Activated CD4-positive, alpha-beta T cell treated with anti-CD3 and anti-CD28 coated beads, Interleukin-2, amount 10 ng/mL, durations not matched to agents 24 days and 14 days (primary cell): ENCODE measurements around the gene SMIM30. TPM values are rescaled to one million over a fixed set of nuclear protein-coding genes. Genes with fewer than 3 reads are reported as not detected.

Experiments
- DNase-seq: peaks from one replicate; pipeline ENCODE4 v3.0.0; 2022
- H3K27ac Mint-ChIP-seq: one replicate; pipeline ENCODE4 v1.8.0; 2022; ENCODE audit warnings: mild to moderate bottlenecking, mixed read lengths
- H3K27me3 Mint-ChIP-seq: one replicate; pipeline ENCODE4 v1.8.0; 2022; ENCODE audit warnings: mixed read lengths
- H3K36me3 Mint-ChIP-seq: one replicate; pipeline ENCODE4 v1.8.0; 2022; ENCODE audit warnings: low read depth, mild to moderate bottlenecking, mixed read lengths
- H3K4me1 Mint-ChIP-seq: one replicate; pipeline ENCODE4 v1.8.0; 2021; ENCODE audit warnings: mixed read lengths
- H3K4me3 Mint-ChIP-seq: one replicate; pipeline ENCODE4 v1.8.0; 2022; ENCODE audit warnings: mild to moderate bottlenecking, moderate library complexity, mixed read lengths
- H3K9me3 Mint-ChIP-seq: one replicate; pipeline ENCODE4 v1.8.0; 2021; ENCODE audit warnings: mixed read lengths
- intact Hi-C: fragments of 100-400 bp; cut with micrococcal nuclease; formaldehyde crosslinking; loops from one replicate; pipeline ENCODE4 v1.15.1; 2023
- total RNA-seq: library from RNA; stranded (reverse); gene quantifications from 2 replicates; pipeline ENCODE4 v1.2.3, GENCODE V29; 2022

Gene SMIM30
- total RNA-seq, 1 donor from 2014 or later: 37.7 TPM

GRCh38 chr7:113087071-113087998, 31.0 kb downstream of the SMIM30 start:
- DNase-seq: no peak
- H3K9me3 Mint-ChIP-seq: no peaks in the 10 kb centered on the region
- no peak overlapping the region for H3K27ac Mint-ChIP-seq
- intact Hi-C loops: no loop called here
- peaks cover 41% of the 10 kb centered on the region for H3K27me3 Mint-ChIP-seq
- H3K36me3 Mint-ChIP-seq: no peaks in the 10 kb centered on the region
- no peak overlapping the region for H3K4me3 Mint-ChIP-seq
- H3K4me1 Mint-ChIP-seq: peaks cover 4% of the 10 kb centered on the region

DNA sequence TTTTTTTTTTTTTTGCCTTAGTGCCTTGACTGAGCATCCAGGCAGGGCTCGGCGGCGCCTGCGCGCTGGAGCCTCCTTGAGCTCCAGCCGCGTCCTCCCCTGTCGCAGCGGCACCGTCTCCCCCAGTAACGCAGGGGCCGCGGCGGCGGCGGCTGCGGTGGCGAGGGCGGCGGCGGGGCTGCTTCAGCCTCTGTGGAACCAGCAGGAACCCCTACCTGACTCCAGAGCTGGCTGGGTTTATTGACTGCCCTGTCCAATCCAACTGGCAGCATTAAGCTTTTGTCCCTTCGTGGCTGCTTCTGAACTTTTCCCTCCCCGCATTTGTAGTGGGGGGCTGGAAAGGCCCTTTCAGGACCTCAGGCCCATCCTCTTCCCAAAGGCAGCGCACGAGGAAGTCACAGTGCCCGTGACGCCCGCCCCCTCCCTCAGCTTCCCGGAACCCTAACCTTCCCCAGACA, 31.9 kb downstream of the SMIM30 start, which contains the start of gene GPR85:
Gene GPR85, minus strand, starts transcription at position 397 of the 458 bp plus-strand sequence. CDS start 2,106 bp downstream, outside the sequence.
- intact Hi-C loops: no loop called here
- peak within 1 kb of the TSS; percentile 46 for H3K4me3 Mint-ChIP-seq
- peaks cover 43% of the 10 kb centered on the region for H3K27me3 Mint-ChIP-seq
- H3K36me3 Mint-ChIP-seq: no peaks in the 10 kb centered on the region
- H3K9me3 Mint-ChIP-seq: no peaks in the 10 kb centered on the region
- DNase-seq: peak; percentile 71
- peaks cover 4% of the 10 kb centered on the region for H3K4me1 Mint-ChIP-seq
- no peak within 1 kb of the TSS for H3K27ac Mint-ChIP-seq

DNA sequence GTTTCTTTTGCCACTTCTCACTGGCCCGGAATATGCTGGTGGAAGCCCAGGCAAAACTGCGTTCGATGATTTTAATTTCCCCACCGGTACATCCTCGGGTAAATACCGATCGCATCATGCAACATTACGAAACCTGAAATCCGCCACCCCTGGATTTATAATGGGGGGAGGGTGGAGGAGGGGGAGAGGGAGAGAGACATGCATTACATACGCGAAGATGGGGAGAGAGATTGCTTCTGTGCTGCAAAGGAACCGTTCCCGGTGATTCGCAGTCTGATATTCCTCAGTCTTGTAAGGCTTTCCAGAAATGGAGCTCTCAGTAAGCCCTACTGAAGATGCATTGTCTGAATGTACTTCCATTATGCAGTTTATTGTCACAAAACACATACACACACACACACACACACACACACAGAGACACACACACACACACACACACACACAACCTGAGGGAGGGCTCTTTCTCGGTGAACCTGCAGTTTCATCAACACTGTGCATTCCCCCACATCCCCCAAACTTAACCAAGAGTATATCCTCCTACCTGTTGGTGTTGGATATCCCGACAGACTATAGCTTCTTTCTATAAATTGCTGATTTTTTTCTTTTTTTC, 32.5 kb downstream of the SMIM30 start:
- Mint-ChIP-seq H3K4me3 (peak overlapping the region; percentile 46), H3K9me3 (no peaks in the 10 kb centered on the region), H3K36me3 (no peaks in the 10 kb centered on the region), H3K4me1 (peaks cover 4% of the 10 kb centered on the region), H3K27ac (no peak overlapping the region), H3K27me3 (peaks cover 43% of the 10 kb centered on the region)
- DNase-seq: no peak
- intact Hi-C loops: no loop called here

DNA sequence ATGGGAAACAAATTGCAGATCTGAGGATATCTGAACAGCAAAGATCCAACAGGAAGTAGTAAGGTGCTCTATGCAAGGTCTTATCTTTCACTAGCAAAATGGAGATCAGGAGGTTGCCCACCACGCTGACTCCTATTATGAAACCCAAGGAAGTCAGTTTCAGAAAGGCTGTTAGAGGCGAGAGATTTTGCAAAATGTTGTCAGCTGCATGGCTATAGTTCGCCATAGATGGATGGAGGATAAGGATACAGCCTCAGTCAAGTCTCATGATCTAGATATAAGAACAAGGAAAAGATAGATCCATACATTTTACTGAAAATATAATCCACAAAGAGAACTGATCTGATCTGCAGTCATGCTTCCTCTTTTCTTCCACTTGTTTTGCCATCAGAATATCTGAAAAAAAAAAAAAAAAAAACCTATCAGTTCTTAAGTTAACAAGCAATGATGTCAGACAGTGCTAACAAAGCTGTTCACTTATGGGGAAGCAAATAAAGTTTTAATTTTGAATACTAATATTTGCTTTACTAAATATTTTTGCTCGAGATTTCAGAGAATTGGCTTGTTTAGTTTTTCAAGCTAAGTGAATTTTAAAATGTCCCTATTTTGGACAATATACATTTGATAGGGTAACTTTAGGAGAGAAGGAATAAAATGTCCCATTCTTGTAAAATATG, 33.7 kb downstream of the SMIM30 start:
- H3K36me3 Mint-ChIP-seq: no peaks in the 10 kb centered on the region
- DNase-seq: no peak
- H3K4me1 Mint-ChIP-seq: peaks cover 4% of the 10 kb centered on the region
- intact Hi-C loops: no loop called here
- peaks cover 41% of the 10 kb centered on the region for H3K27me3 Mint-ChIP-seq
- no peaks in the 10 kb centered on the region for H3K9me3 Mint-ChIP-seq
- H3K4me3 Mint-ChIP-seq: no peak overlapping the region
- no peak overlapping the region for H3K27ac Mint-ChIP-seq

DNA sequence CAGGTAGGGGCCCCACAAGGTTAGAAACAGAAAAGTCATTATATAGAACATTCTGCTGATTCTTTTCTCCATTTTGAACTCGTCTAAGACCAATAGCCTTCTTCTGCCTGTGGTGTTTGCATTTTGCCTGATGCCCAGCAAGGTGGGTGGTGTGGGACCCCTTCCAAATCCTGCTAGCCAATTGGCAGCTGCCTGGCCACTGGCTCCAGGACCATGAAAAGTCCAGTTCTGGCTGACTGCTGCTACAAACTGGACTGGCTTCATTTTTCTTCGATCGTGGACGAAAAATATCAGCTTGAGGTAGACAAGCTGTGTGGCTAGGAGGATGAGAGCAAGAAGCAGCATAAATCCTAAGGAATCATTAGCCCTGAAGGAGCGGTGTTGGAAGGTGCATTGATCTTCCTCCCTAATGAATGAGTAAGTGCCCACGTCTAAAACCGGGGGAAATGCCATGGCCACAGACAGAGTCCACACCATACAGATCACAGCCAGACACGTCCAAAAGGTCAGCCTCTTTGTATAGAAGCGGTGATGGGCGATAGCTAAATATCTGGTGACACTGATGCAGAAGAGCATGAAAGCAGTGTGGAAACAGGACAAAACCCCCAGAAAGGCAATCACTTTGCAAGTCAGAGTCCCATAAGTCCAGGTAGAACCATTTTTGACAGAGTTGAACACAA, 34.4 kb downstream of the SMIM30 start:
- Mint-ChIP-seq H3K27ac (no peak overlapping the region), H3K36me3 (no peaks in the 10 kb centered on the region), H3K9me3 (no peaks in the 10 kb centered on the region), H3K4me3 (no peak overlapping the region), H3K27me3 (peaks cover 41% of the 10 kb centered on the region), H3K4me1 (peaks cover 4% of the 10 kb centered on the region)
- intact Hi-C loops: no loop called here
- DNase-seq: no peak

GRCh38 chr7:113083132-113083815, 35.1 kb downstream of the SMIM30 start:
- H3K9me3 Mint-ChIP-seq: no peaks in the 10 kb centered on the region
- intact Hi-C loops: no loop called here
- peaks cover 37% of the 10 kb centered on the region for H3K27me3 Mint-ChIP-seq
- H3K4me1 Mint-ChIP-seq: peaks cover 4% of the 10 kb centered on the region
- DNase-seq: no peak
- no peak overlapping the region for H3K27ac Mint-ChIP-seq
- no peak overlapping the region for H3K4me3 Mint-ChIP-seq
- no peaks in the 10 kb centered on the region for H3K36me3 Mint-ChIP-seq

GRCh38 chr7:113078331-113078730, 40.0 kb downstream of the SMIM30 start:
- Mint-ChIP-seq H3K36me3 (no peaks in the 10 kb centered on the region), H3K4me1 (no peaks in the 10 kb centered on the region), H3K9me3 (no peaks in the 10 kb centered on the region), H3K4me3 (no peak overlapping the region), H3K27ac (no peak overlapping the region), H3K27me3 (peaks cover 5% of the 10 kb centered on the region)
- DNase-seq: no peak
- intact Hi-C loops: no loop called here

GRCh38 chr7:113076703-113077102, 41.7 kb downstream of the SMIM30 start:
- Mint-ChIP-seq H3K27me3 (peaks cover 3% of the 10 kb centered on the region), H3K9me3 (no peaks in the 10 kb centered on the region), H3K27ac (no peak overlapping the region), H3K36me3 (no peaks in the 10 kb centered on the region), H3K4me3 (no peak overlapping the region), H3K4me1 (no peaks in the 10 kb centered on the region)
- intact Hi-C loops: no loop called here
- DNase-seq: no peak

DNA sequence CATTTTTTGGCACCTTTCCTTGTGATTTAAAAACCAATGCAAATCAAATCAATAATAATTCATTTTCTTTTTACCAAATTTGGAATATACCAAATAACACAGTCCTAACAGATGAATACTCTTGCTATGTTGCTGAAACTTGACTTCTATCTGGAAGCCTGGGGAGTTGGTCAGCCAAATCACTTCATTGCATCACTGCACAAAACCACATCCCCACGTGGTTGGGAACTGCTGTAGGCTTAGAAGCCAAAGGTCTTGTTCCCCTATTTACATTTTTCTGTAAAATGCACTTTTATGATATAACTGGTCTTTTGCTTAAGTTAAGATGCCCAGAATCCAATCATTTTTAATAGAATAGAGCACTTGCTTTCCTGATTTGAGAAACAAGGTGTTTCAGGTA, 46.9 kb downstream of the SMIM30 start:
- intact Hi-C loops: no loop called here
- H3K4me3 Mint-ChIP-seq: no peak overlapping the region
- H3K9me3 Mint-ChIP-seq: no peaks in the 10 kb centered on the region
- H3K27ac Mint-ChIP-seq: no peak overlapping the region
- H3K36me3 Mint-ChIP-seq: no peaks in the 10 kb centered on the region
- H3K27me3 Mint-ChIP-seq: peaks cover 8% of the 10 kb centered on the region
- no peaks in the 10 kb centered on the region for H3K4me1 Mint-ChIP-seq
- DNase-seq: no peak

Other genes starting within 250 kb of the SMIM30 start
- gene GPR85, start 31.7 kb downstream of the SMIM30 start, total RNA-seq: not detected in 2 replicates